HG03565 (cell line): ENCODE data around the gene PCED1A.
A peak's percentile ranks its signal among the peaks of the same experiment; 100 is the strongest.

ENCODE experiments used
- ATAC-seq: cut with Tn5 transposase; IDR thresholded peaks from one replicate; pipeline ENCODE4 v1.9.1; 2021; ENCODE audit warnings: mild to moderate bottlenecking, moderate library complexity; ENCODE audit not compliant: unreplicated experiment

Gene PCED1A

DNA sequence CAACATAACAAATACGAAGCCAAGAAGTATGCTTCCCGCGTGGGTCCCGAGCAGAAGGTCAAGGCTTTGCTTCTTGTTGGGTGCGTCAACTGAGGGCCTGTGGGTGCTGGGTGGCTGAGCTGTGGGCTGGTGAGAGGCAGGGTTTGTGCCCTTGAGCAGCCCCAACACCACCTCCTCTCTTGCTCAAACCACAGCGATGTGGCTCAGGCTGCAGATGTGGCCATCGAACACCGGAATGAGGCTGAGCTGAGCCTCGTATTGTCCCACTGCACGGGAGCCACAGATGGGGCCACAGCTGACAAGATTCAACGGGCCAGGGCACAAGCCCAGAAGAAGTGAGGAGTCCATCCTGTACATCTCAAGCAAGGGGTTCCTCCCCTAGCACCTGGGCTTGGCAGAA is 25.8 kb upstream of the PCED1A start:
- ATAC-seq: no peak

DNA sequence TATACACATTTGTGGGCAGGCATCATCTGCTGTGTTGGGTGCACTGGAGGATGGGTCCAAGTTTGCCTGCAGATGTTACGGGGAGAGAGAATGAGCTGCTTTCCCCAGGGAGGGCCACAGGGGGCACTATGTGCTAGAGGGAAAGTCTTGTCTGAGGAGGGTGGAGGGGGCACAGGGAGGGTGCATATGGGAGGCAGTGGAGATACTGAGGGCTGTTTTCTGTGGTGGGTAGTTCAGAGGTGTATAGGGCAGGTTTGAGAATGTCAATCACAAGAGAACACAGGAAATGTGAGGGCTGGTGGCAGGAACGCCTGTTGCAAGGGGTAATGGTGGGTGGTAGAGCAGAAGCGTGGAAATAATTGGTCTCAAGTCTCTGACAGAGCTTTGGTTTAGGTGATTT is 25.2 kb upstream of the PCED1A start:
- no peak for ATAC-seq

DNA sequence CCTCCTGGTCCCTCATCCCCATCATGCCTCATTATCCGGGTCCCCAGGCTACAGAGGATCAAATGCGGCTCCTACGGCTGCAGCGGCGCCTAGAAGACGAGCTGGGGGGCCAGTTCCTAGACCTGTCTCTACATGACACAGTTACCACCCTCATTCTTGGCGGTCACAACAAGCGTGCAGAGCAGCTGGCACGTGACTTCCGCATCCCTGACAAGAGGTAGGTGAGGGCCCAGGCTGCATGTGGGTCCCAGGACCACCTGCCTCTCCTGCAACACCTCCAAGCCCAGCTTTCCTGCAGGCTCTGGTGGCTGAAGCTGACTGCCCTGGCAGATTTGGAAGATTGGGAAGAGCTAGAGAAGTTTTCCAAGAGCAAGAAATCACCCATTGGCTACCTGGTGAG is 24.6 kb upstream of the PCED1A start:
- no peak for ATAC-seq

DNA sequence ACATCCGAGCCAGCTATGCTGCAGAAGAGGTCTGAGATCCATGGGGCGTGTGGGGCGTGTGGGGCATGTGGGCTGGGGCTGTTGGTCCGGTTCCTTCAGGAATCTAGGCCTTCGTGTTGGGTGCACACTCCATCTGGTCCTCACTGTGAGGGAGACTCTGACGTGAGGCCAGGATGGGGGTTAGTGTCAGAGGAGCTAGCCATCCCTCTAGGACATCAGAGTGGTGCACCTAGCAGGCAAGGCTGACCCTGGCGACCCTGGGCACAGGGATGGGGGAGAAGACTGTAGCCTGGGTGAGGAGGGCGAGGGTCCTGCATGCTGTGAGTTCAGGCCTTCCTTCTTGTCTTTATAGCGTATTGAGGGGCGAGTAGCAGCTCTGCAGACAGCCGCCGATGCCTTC is 24.2 kb upstream of the PCED1A start:
- no peak for ATAC-seq

DNA sequence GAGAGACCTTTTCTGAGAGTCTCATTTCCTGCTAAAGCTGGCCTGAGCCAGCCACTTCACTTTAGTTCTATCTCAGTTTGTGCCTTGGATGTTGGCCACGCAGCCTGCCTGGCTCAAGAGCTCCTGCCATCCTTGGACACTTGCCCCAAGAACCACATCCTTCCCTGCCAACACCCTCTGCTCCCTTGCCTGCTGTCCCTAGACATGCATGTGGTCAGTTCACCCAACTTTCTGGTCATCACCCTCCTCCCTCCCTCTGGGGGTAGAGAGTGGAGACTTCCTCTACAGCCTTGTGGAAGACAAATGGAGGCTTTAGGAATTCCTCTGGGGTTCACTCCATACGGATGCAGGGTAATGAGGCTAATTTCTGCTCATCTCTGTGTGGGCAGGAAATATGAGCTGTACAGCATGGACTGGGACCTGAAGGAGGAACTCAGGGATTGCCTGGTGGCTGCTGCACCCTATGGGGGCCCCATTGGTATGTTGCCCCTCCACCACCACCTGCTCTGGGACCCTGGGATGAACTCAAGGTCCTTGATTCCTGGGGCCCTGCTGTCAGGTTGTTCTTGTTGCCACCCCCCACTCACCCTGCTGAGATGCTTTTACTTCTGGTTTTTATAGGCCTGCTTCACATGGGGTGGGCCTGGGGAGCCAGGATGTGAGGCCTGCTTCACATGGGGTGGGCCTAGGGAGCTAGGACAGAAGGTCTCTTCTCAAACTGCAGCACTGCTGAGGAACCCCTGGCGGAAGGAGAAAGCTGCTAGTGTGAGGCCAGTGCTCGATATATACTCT is 19.1 kb upstream of the PCED1A start:
- ATAC-seq: no peak

DNA sequence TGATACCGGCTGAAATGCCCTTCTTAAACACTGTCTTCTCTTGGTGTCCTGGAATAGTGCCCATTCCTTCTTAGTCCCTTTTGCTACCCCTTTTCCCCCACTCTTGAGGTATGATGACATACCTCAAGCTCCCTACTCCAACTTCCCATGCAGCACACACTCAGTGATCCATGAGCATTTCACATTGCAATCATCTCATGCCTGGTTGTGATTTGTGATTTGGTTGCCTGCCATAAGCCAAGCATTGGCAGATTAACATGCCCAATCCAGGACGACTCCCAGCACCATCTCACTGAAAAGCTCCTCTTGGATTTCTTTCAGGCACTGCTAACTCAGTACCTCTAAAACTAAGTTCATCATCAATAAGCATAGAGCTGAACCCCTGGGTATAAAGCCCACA is 18.1 kb upstream of the PCED1A start:
- ATAC-seq: no peak

DNA sequence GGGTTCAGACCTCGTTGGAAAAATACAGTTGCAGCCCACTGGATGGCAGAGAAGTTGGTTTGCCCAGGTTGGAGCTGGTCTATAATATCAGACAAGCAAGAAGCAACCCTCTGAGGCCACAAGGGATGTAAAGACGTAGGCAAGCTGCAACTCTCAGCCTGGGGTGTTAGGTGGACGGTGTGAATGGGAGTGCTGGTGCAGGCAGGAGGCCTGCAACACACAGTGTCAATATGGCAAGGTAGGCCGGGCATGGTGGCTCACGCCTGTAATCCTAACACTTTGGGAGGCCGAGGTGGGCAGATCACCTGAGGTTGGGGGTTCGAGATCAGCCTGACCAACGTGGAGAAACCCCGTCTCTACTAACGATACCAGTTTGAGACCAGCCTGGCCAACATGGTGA is 10.6 kb upstream of the PCED1A start:
- ATAC-seq: no peak

DNA sequence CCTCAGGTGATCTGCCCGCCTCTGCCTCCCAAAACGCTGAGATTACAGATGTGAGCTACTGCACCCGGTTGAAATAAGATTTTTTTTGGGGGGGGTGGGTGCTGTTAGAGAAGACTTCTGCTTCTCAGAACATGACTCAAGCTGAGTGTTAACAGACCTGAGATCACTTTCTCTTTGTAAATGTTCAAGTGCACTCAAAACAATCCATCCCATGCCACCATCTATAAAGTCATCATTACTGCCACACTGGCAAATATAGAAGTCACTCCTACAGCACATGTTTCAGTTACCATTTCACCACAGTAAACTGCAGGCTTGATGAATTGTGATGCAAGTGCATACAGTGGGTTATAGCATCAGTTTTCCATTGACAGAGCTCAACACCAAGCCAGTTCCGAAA is 9.1 kb upstream of the PCED1A start:
- no peak for ATAC-seq

DNA sequence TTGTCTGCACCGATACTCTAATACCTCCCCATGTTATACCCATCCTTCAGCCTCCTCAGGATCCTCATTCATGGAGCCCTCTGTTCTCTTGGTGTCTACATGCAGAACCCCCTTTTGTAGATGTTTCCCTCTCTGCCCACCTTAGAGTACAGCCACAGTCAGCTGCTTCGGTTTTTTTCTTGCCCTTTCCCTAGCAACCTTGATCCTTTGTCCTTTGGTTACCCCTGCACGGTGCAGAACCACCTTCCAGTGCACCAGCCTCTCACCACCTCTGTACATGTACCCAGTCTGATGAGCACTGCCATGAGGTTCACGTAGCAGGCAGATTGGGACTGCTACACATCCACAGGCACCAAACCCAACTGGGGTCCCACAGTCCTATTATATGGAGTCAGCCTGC is 7.3 kb upstream of the PCED1A start:
- ATAC-seq: no peak

DNA sequence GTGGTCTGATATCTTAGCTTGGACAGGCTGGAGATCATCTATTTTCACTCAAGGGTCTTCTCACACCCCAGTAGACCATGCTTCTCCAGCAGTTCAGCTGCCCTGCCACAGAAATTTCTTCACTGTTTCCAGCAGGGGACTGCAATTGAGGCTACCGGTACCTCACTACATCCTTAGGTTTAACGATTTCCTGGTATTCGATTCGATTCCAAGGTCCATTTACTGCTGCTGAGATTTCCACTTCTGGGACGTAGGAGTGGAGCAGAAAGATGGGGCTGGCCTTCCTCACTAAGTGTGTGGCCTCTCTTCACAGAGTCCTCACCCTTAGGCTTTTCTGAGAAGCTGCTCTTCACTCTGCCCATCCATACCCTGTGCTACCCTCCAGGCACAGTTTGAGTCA is 6.2 kb upstream of the PCED1A start:
- no peak for ATAC-seq

DNA sequence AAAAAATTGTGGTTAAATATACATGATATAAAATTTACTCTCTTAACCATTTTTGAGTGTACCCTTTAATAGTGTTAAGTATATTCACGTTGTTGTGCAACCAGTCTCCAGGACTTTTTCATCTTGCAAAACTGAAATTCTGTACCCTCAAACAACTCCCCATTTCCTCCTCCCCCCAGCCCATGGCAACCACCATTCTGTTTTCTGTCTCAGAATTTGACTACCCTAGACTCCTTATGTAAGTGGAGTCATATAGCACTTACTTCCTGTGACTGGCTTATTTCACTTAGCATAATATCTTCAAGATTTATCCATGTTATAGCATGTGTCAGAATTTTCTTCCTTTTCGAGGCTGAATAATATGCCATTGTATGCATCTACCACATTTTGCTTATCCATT is 5.2 kb upstream of the PCED1A start:
- no peak for ATAC-seq

DNA sequence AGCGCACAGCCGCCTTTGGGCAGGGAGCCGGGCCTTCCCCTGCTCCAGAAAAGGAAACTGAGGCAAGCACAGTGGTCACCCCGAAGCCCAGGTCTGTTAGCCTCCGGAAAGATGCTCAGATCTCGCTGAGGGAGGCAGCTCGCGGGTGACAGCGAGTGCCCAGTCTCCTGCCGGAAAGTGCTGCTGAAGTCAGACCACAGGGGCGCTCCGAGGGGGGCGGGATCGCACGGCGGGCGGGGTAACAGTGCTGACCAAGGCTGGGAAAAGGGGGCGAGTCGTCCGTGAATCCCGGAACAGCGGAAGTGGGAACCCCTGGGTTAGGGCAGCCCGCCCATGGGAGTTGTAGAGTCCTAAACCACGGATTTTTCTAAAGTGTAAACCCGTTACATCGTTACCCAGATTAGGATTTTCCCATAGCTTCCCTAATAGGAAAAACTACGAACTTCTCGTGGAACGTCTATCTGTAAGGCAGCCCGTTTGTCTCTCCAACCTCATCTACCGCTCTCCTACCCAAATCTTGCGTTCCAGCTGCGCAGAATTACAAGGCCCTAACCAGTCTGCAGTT is 594 bp upstream of the PCED1A start:
- peak; percentile 11 for ATAC-seq

DNA sequence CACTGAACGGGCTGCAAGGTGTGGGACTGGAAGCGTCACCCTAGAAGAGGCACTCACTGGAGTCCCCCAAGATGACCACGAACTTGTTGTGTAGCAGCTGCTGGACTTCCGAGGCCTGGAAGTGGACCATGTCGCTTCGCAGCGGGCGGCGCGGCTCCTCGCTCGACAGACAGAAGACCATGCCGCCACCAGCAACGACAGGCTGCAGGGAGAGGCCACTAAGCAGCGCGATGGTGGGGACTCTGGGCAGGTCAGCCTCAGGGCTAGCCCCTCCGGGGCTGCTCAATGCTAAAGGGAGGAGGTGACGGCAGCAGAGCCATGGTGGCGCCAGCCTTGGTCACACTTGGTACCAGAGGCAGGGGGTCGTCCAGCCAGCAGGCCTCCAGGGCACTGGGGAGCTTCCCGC is 720 bp downstream of the PCED1A start:
- no peak for ATAC-seq

DNA sequence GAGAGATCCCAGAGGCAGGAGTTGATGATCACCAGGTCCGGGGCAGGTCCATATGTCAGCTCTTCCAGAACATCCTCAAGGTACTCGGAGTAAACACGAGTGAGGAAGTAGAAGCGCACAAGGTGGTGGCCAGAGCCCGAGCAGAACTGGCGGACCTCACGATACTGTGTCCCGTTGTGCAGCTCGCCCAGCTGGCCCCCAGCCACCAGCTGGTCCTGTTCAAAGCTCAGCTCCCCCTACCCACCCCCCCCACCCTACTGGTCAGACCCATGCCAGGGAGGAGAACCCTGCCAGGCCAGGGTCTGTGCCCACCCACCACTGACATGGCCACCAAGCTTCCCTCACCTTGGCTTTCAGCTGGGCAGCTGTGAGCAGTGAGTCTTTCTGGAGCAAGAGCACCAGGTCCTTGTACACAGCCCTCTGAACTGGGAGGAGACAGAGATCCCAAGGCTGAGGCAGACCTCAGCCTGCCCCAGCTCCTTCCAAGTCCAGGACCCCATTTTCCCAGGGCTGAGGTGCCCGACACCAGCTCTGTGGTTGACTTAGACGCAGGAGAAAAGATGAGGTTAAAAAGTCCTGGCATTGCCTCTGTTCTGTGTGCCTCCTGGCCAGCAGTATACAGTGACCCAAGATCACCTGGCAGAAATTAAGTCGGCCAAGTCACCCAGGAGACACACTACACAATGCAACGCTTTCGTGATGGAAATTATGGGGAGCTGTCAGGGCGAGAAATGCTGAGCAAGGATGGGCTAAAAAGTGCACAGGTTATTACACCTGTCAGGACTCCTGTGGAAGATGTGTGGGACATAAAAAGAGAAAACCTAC is 1.4 kb downstream of the PCED1A start:
- no peak for ATAC-seq

DNA sequence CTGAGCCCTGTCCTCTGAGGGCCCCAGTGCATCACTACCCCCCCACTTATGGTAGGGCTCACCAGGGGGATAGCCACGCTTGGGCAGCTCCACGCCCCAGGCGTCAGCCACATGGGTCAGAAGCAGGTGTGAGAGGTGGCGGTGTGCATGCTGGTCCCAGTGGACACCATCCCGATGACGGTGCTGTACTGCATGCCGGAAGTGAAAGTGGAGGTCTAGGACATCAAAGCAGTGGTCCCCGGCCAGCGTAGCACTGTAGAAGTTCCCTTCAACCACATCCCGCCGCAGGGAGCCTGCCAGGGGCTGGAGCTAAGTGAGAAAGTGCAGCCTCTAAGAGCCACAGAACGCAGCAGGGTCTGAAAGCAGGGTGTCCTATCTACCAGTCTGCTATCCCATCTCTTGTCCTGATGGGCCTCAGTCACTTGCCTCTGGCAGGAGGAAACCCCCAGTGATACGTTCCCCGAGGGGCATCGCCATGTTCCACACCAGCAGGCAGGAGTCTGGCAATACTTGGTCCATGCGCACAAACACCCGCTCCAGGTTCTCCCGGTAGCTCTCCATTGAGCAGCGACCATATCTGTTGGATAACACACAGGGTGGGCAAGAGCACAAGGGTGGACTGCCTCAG is 2.2 kb downstream of the PCED1A start:
- no peak for ATAC-seq

DNA sequence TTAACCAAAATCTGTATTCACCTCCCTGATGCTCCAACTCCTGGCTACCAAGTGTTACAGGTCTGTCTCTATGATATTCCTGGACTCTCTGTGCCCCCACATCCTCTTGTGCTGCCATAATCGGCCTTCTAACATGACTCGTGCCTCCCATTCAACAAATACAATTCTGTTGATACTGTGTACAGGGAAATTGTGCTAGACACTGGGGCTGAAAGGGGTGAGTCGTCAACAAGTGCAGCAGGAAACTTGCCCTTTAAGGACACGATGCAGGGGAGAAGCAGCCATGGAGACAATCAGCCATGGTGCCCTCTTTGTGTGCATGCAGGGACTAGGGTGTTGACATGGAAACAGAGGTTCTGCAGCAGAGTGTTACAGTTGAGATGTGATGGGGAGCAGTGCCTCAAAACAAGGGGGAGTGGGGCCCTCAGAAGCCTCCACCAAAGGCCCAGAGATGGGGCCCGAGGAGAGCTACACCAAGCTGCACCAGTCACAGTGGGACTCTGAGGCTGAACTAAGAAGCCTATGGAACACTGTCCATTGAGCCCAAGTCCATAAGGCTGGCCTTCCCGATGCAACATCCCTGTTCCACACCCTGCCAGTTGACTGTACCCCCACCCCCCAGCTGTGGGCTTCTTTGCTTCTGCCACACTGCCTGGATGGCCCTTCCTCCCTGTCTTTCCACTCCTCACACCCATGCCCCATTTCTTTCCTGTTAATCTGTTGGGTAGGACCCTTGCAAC is 3.1 kb downstream of the PCED1A start:
- ATAC-seq: no peak

DNA sequence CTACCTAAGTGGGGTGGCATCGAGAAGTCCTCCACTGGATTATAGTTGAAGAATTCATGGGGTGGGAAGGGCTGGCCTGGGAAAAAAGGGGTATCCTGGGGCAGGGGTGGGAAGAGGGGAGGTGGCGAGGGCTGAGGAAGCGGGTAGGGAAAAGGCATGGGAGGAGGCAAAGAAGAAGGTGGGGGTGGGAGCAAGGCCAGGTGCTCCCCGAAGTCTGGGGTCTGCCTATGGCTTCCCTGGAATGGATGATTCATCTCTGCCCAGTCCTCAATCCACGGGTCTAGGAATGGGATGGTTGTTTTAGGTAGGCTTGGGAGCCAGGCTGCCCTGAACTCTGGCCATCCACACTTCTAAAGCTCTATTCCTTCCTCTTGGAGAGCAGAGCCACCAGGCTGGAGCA is 4.4 kb downstream of the PCED1A start:
- no peak for ATAC-seq

DNA sequence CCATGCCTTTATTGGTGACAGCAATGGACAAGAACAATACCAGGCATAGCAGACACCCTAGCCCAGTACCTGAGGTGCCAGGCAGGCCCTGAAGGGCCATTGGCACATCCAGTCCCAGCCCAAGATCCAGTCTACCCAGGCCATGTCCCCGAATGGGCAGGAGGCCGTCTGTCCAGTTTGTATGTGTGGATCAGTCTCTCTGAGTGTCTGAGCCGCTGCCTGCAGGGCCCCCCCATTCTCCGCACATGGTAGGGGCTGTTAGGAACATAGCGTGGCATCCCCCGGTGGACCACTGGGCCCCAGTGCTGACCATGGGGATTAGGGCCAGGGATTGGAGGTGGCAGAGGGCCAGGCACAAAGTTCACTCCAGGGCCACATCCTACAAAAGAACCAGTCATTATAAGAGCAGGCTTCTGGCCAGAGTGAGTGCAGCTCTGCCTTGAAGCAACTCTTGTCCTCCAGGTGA is 5.1 kb downstream of the PCED1A start:
- ATAC-seq: no peak

DNA sequence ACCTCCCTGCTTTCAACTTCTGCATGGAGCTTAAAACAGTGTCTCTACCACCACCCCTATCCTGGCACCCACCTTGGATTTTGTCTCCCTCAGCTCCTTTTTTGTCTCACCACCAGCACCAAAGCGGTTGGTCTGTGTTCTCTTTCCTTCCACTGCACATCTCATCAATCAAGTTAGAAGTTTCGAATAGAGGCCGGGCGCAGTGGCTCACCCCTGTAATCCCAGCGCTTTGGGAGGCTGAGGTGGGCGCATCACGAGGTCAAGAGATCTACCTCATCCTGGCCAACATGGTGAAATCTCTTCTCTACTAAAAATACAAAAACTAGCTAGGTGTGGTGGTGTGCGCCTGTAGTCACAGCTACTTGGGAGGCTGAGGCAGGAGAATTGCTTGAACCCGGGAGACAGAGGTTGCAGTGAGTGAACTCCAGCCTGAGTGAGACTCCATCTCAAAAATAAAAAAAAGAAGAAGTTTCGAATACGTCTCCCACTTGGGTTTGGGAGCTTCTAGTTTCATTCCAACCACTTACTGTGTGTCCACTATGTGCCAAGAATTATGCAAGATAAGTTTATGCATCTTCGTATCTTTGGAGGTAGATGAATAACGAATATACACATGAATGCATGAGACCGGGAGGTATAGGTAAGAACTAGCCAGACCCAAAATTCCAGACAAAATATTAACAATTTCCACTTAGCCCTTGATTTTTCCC is 5.9 kb downstream of the PCED1A start:
- no peak for ATAC-seq

DNA sequence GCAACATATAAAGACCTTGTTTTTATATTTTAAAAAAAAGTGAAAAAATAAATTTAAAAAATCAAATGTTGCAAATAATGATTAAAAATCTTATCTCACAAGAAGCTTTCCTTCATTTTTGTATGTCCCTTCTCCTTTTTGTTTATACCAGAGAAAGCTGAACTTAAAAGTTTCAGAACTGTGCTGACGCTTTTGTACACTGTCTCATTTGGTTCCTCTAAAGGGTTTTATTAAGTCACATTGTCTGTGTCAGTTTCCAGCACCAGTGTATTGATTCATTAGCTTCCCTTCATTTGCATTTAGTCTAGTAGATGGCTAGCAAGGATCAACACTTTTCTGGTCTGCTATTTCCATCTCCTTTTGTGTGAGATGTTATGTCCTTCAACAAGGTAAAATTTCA is 6.7 kb downstream of the PCED1A start:
- ATAC-seq: no peak
